Measurements from ENCODE around the gene TMEM45A.
A peak's percentile ranks its signal among the peaks of the same experiment; 100 is the strongest.
"Not testable (repeated sequence)": the region's sequence is repeated elsewhere in the genome, so short reads cannot be mapped to it uniquely, and the experiment has no call there.

Gene TMEM45A

DNA sequence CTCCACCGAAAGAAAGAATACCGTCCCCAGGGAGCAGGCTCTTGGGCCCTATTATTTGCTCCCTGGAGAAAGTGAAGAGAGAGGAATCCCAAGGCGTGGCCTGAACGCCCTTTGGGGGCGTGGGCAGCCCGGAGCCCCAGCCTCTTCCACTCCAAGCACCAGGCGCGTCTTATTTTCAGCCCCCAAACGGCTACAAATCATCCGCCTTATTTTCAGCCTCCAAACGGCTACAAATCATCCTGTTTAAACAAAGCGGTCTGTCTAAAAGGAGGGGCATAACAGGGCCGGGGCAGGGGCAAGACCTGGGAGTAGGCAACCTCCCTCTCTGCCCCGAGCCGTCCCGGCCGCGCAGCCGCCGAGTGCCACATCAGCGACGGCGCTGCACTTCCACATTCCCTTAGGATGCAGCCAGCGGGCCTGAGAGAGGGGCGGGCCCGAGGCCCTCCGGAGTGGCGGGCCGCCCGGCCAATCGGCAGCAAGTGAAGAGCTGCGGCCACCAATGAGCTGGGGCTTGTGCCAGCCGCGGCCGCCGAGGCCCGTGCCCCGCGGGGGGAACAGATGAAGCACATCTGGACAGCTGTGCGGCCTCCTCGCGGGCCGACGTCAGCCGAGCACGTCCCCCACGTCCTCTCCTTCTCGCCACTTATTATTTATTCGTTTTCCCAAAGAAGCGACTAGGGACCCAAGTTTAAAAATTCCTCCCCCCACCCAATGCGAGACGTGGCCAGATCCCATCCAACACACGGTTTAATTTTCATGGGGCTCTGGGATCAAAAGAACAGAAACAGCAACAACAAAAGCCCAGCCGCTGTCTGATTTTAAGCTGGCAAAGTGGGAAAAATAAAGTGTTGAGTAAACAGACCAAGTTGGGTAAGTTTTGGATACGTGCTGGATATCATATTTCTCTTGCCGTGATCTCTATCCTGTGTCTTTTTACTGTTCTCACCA lies at the start of gene TMEM45A:
TMEM45A (plus strand) TSS at position 561 of the 948 bp plus-strand sequence. CDS start 62,593 bp downstream, outside the sequence.
- peak; percentile 62 for DNase-seq

- no peak for DNase-seq
These were observed 48.7 kb upstream of the TMEM45A start for GRCh38 chr3:100443690-100444089.

DNA sequence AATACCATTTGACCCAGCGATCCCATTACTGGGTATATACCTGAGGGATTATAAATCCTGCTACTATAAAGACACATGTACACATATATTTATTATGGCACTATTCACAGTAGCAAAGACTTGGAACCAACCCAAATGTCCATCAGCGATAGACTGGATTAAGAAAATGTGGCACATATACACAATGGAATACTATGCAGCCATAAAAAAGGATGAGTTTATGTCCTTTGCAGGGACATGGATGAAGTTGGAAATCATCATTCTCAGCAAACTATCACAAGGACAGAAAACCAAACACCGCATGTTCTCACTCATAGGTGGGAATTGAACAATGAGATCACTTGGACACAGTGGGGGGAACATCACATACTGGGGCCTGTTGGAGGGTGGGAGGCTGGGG lies 45.4 kb upstream of the TMEM45A start:
- not testable (repeated sequence) for DNase-seq

DNA sequence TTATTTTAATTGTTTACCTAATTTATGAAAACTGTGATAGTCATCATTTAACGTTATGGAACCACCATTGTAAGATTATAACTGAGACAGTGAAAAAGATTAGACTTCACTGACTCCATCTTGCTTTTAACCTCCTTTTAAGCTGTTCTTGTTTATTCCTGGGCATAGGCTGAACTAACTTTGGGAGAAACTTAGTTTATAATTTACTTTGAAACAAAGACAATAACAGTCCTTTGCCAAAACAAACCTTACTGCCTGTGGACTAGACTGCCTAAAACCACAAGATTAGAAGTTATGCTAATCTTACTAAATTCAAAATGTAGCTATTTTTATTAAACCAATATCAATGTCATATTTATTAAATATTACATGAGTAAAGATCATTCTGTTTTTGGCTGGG lies 44.3 kb upstream of the TMEM45A start:
- DNase-seq, result no peak

DNA sequence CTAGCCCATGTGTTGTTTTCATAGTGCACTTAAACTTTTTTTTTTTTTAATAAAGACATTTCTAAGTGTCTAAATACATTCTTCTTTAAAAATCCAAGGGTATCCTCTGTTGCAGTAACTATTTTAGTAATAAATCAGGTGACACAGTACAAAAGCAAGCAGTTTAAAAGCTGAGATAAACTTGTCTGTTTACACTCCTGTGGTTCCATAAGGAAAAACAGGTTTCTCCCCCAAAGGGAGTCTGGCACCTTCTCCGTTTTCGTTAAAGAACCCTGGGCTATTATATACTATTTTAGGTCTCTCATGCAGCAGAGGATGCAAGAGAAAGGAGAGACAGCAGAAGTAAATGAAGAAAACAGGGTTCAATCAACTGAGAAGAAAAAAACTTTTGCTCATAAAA lies 43.2 kb upstream of the TMEM45A start:
- DNase-seq, result no peak

DNA sequence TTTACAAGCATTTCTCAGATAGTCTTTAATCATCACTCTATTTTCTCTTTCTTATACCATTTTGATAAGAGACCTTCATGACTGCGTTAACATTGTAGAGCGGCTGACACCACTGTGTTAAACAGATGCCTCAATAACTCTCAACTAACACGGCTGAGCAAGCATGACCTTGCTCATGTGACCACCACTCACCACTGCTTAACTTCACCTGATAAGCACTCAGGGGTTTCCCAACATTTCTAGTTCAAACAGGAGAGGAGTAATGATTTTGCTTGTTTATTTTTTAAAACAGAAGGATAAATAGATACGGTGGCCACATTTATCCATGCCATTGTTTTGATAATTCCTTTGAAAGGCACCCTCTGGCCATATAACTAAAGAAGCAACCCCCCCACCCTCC lies 37.7 kb upstream of the TMEM45A start:
- no peak for DNase-seq

- no peak for DNase-seq
These were observed 36.4 kb upstream of the TMEM45A start for GRCh38 chr3:100455841-100456550.

DNA sequence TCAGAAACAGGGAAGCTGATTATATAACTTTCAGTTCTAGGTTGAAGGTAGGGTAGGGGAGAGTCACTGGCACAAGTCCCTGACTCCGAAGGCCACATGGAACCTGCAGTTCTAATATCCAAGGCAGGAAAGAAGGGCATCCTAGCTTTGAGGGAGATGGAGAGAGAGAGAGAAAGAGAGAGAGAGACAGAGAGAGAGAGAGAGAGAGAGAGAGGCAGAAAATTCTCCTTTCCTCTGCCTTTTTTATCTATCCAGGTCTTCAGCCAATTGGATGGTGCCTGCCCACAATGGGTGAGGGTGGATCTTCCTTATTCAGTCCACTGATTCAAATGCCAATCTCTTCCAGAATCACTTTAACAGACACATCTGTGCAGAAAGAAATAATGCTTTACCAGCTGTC lies 35.7 kb upstream of the TMEM45A start:
- no peak for DNase-seq

- no peak for DNase-seq
These were observed 34.6 kb upstream of the TMEM45A start for GRCh38 chr3:100457811-100458210.

- no peak for DNase-seq
These were observed 33.6 kb upstream of the TMEM45A start for GRCh38 chr3:100458814-100459213.

DNA sequence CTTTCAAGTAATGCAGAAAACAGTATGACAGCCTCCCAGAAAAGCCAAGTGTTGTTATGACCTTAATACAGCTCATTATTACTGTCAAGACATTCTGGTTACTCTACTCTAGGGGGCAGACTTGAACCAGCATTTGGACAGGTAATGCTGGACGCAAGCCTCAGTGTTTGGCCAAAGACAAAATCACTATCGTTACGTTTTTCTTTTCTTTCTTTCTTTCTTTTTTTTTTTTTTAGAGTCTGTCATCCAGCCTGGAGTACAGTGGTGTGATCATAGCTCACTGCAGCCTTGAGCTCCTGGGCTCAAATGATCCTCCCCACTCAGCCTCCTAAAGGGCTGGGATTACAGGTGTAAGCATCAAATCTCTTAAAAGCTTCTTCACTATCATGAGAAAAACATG lies 29.4 kb upstream of the TMEM45A start:
- DNase-seq, result no peak

GRCh38 chr3:100463646-100464155 lies 28.7 kb upstream of the TMEM45A start:
- DNase-seq, result no peak

- DNase-seq, result no peak
These were observed 26.3 kb upstream of the TMEM45A start for GRCh38 chr3:100465892-100466777.

DNA sequence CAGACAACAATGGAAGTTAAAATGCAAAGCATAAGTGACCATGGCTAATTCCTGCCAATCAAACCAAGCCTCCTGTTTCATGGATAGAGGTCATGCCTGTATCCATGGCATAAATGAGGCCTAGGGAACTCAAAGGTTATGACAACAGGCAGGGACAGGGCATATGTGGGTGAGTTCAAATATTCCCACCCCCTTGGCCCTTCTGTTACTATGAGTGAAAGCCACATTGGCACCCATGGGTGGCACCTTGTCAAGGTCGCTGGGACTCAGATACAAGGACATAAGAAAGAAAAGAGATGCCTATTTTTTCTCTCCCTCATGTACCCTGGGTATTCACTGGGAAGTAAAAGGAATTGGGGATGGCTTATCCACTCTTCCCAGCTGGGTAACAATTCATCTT lies 25.3 kb upstream of the TMEM45A start:
- no peak for DNase-seq

DNA sequence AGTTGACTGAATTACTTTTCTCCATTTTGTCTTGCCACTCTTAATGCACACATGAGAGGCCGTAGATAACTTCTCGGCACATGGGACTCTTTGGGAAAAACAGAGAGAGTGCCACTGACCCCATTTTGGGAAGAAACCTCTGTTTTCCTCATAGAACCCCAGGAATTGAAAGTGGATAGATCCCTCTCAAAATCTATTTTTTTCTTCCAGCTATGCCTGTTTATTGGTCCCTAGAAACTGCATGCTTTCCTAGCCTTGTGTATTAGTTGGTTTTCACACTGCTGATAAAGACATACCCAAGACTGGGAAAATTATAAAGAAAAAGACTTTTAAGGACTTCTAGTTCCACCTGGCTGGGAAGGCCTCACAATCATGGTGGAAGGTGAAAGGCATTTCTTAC lies 23.7 kb upstream of the TMEM45A start:
- DNase-seq, result no peak

GRCh38 chr3:100470951-100471350 lies 21.5 kb upstream of the TMEM45A start:
- no peak for DNase-seq

GRCh38 chr3:100471444-100471843 lies 21.0 kb upstream of the TMEM45A start:
- no peak for DNase-seq

DNA sequence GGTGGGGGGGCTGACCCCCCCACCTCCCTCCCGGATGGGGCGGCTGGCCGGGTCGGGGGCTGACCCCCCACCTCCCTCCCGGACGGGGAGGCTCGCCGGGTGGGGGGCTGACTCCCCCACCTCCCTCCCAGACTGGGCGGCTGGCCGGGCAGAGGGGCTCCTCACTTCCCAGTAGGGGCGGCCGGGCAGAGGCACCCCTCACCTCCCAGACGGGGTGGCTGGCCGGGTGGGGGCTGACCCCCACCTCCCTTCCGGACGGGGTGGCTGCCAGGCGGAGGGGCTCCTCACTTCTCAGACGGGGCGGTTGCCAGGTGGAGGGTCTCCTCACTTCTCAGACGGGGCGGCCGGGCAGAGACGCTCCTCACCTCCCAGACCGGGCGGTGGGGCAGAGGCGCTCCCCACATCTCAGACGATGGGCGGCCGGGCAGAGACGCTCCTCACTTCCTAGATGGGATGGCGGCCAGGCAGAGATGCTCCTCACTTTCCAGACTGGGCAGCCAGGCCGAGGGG lies 14.5 kb upstream of the TMEM45A start:
- DNase-seq, result not testable (repeated sequence)

GRCh38 chr3:100478521-100478920 lies 13.9 kb upstream of the TMEM45A start:
- DNase-seq, result not testable (repeated sequence)

DNA sequence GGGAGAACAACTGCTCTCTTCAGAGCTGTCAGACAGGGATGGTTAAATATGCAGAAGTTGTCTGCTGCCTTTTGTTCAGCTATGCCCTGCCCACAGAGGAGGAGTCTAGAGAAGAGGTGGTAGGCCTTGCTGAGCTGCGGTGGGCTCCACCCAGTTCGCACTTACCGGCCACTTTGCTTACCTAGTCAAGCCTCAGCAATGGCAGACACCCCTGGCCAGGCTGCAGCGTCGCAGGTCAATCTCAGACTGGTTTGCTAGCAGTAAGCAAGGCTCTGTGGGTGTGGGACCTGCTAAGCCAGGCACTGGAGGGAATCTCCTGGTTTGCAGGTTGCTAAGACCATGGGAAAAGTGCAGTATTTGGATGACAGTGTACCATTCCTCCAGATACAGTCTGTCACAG lies 12.3 kb upstream of the TMEM45A start:
- DNase-seq, result no peak

GRCh38 chr3:100482176-100482575 lies 10.2 kb upstream of the TMEM45A start:
- no peak for DNase-seq

DNA sequence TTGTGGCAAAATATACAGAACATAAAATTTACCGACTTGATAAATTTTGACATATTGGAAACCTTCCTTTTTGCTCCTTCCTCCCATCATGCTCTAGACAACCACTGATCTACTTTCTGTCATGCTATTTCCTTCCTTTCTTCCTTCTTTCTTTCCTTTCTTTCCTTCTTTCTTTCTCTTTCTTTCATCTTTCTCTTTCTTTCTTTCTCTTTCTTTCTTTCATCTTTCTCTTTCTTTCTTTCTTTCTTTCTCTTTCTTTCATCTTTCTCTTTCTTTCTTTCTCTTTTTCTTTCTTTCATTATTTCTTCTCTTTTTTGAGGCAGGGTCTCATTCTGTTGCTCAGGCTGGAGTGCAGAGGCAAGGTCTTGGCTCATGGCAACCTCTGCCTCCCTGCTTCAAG lies 8.9 kb upstream of the TMEM45A start:
- no peak for DNase-seq

DNA sequence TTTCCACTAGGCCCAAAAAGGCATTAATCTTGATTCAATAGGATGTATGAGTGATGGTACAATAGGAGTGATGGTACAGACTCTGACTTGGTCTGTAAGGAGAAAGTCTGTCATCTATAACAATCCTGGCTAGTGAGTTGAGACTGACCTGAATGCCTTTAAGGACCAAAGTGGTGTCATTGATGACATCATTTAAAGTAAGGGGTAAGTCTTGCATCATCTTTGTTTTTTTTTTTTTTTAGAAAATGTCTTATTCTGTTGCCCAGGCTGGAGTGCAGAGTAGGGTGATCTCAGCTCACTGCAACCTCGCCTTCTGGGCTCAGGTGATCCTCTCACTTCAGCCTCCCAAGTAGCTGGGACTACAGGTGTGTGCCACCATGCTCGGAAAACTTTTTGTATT lies 5.6 kb upstream of the TMEM45A start:
- no peak for DNase-seq

All from NCI-H1436 treated with DMSO at 0.1 percent for 48 hours (cell line).